ENCODE data around the gene CTNNA2.

Gene CTNNA2

DNA sequence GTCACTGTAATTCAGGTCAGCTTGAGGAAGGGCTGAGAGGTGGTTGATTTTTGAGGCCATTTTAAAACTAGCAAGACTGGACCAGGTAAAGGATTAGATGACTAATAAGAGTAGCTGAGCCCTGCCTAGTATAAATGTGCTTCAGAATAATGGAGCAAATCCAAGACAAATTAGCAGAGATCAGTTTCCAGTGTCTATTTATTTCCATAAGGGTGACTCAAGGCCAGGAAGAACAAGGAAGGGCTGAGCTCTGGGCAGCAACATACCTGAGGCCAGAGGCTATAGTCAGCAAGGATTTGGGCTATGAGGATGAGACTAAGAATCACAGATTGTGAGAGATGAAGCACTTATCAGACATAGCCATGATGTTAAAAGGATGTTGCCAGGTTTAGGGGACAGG lies 1130.7 kb downstream of the CTNNA2 start:
- DNase-seq, result no peak

GRCh38 chr2:80651435-80651834 lies 1138.6 kb downstream of the CTNNA2 start:
- DNase-seq, result no peak

DNA sequence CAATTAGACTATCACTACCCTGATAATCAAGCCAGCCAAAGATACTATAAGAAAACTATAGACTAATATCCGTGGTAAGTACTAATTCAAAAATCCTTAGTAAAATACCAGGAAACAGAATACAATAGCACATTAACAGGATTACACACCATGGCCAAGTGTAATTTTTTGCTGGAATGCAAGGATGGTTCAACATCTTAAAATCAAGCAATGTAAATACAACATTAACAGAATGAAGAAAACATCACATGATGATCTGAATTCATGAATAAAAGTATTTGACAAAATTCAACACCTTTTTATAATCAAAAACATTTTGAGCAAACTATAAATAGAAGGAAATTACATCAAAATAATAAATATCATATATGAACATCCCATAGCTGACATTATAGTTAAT lies 1142.4 kb downstream of the CTNNA2 start:
- no peak for DNase-seq

DNA sequence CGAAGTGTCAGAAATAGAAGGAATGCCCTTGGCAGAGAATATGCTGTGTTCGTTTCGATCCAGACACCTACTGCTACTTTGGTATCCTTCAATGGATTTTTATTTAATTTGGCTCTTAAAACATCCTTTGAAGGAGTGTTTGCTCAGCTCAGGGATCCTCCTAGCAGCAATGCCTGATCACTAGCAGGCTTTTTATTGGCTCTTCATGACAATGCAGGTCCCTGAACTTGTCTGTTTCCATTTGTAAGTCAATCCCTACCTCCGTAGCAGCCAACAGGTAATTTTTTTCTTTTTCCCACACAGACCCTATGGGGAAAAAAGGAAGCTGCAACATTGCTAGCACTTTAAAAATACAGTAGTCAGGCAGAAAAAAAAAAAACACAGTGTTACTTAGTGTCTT lies 1157.9 kb downstream of the CTNNA2 start:
- no peak for DNase-seq

DNA sequence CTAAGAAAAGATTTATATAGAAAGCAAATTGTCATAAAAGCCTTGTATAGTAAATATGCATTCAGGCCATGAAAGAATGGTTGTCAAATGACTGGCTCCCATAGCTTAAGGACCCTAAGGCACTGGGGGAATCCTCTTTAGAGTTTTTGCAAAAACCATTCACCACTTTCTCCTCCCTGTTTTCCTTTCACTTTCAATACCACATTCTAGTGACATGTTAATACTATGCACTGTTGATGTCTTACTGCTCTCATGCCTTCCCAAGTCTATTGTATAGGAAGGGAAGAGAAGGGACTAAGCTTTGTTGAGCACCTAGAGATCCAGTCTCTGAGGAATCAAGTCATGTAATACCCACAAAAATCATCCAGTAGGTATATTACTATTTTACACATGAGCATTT lies 1174.7 kb downstream of the CTNNA2 start:
- no peak for DNase-seq

DNA sequence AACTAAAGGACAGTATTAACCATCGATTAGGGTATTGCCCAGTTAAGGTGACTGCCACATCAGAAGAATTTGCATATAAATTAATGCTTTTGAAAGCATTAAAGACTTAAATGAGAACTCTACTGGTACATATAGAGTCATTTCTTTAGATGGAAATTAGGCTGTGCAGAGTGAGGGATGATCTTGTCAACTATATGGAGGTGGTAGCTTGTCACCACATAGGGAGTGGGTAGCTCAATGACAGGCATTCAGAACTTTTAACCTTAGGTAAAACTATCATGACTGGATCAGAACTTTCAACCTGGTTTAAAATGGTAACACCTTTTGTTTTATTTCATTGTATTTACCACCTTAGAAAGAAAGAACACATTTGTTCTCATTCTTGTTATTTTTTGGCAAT lies 1176.3 kb downstream of the CTNNA2 start:
- DNase-seq, result no peak

Data from midbrain (tissue), 1 donor.